Measurements from ENCODE around the gene TRIM58. TPM values are rescaled to one million over a fixed set of nuclear protein-coding genes. Genes with fewer than 3 reads are reported as not detected.

The TRIM58 gene
- total RNA-seq, 1 donor from 2014 or later = 4.2 TPM

GRCh38 chr1:247913786-247914185, 56.8 kb downstream of the TRIM58 start:
- TF ChIP-seq, protein P1, sequence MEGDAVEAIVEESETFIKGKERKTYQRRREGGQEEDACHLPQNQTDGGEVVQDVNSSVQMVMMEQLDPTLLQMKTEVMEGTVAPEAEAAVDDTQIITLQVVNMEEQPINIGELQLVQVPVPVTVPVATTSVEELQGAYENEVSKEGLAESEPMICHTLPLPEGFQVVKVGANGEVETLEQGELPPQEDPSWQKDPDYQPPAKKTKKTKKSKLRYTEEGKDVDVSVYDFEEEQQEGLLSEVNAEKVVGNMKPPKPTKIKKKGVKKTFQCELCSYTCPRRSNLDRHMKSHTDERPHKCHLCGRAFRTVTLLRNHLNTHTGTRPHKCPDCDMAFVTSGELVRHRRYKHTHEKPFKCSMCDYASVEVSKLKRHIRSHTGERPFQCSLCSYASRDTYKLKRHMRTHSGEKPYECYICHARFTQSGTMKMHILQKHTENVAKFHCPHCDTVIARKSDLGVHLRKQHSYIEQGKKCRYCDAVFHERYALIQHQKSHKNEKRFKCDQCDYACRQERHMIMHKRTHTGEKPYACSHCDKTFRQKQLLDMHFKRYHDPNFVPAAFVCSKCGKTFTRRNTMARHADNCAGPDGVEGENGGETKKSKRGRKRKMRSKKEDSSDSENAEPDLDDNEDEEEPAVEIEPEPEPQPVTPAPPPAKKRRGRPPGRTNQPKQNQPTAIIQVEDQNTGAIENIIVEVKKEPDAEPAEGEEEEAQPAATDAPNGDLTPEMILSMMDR (IDR thresholded peaks at IDR 0.05; ENCODE audit: insufficient read depth, low read length, poor library complexity, severe bottlenecking) = no peak
- Histone ChIP-seq H3K36me3 (ENCODE audit: control insufficient read depth, insufficient read depth, low read length) (no peaks in the 10 kb centered on the region), H3K4me3 (ENCODE audit: low read depth, low read length) (no peak overlapping the region), H3K27me3 (ENCODE audit: control insufficient read depth, insufficient read depth, low read length) (no peaks in the 10 kb centered on the region)
- DNase-seq (ENCODE audit: low read depth) = no peak

GRCh38 chr1:247914941-247915662, 58.1 kb downstream of the TRIM58 start:
- no peak for DNase-seq (ENCODE audit: low read depth)
- no peak overlapping the region for H3K4me3 ChIP-seq (ENCODE audit: low read depth, low read length)
- TF ChIP-seq, protein P1 (IDR thresholded peaks at IDR 0.05; ENCODE audit: insufficient read depth, low read length, poor library complexity, severe bottlenecking) = no peak
- no peaks in the 10 kb centered on the region for H3K36me3 ChIP-seq (ENCODE audit: control insufficient read depth, insufficient read depth, low read length)
- no peaks in the 10 kb centered on the region for H3K27me3 ChIP-seq (ENCODE audit: control insufficient read depth, insufficient read depth, low read length)

DNA sequence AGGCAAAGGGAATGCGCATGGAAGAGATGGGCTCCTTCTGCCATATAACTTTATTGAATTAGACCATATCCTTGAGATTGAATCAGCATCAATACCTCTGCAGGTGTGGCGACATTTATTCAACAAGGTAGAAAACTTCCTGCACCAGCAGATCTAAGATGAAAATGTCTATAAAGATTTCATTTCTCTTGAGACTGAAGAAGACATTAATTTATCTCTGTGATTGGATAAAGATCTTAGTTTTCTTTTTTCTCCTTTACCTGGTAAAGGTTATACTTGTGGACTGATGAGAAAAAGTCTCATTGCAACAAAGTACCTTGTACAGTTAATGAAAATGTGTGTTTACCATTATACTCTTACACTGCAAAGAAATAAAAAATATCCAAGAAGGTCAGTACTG, 63.0 kb downstream of the TRIM58 start, which contains the start of gene OR2T8:
Gene OR2T8, plus strand, starts transcription at position 301 of the 400 bp plus-strand sequence. CDS start 766 bp downstream, outside the sequence.
- Histone ChIP-seq H3K4me3 (ENCODE audit: low read depth, low read length) (no peak within 1 kb of the TSS), H3K36me3 (ENCODE audit: control insufficient read depth, insufficient read depth, low read length) (no peaks in the 10 kb centered on the region), H3K27me3 (ENCODE audit: control insufficient read depth, insufficient read depth, low read length) (no peaks in the 10 kb centered on the region)
- TF ChIP-seq, protein P1 (IDR thresholded peaks at IDR 0.05; ENCODE audit: insufficient read depth, low read length, poor library complexity, severe bottlenecking) = no peak
- DNase-seq (ENCODE audit: low read depth) = no peak

- TF ChIP-seq, protein P1 (IDR thresholded peaks at IDR 0.05; ENCODE audit: insufficient read depth, low read length, poor library complexity, severe bottlenecking) = no peak
- no peaks in the 10 kb centered on the region for H3K36me3 ChIP-seq (ENCODE audit: control insufficient read depth, insufficient read depth, low read length)
- H3K27me3 ChIP-seq (ENCODE audit: control insufficient read depth, insufficient read depth, low read length) = no peaks in the 10 kb centered on the region
- no peak for DNase-seq (ENCODE audit: low read depth)
- no peak overlapping the region for H3K4me3 ChIP-seq (ENCODE audit: low read depth, low read length)
These were observed 67.0 kb downstream of the TRIM58 start for GRCh38 chr1:247923941-247924340.

- H3K27me3 ChIP-seq (ENCODE audit: control insufficient read depth, insufficient read depth, low read length) = no peaks in the 10 kb centered on the region
- H3K36me3 ChIP-seq (ENCODE audit: control insufficient read depth, insufficient read depth, low read length) = no peaks in the 10 kb centered on the region
- H3K4me3 ChIP-seq (ENCODE audit: low read depth, low read length) = no peak within 1 kb of the TSS
- TF ChIP-seq, protein P1 (IDR thresholded peaks at IDR 0.05; ENCODE audit: insufficient read depth, low read length, poor library complexity, severe bottlenecking) = no peak
- DNase-seq (ENCODE audit: low read depth) = no peak
These were observed 67.9 kb downstream of the TRIM58 start, which contains the start of gene OR2AJ1 for GRCh38 chr1:247924868-247925267. TSS of gene OR2AJ1 (plus strand) at chr1:247924889. CDS start at chr1:247933769, 8,880 bp downstream.

Other genes starting within 250 kb of the TRIM58 start
- gene OR13G1, start 177.4 kb upstream of the TRIM58 start, total RNA-seq = not detected in 2 replicates
- gene OR6F1, start 140.5 kb upstream of the TRIM58 start, total RNA-seq = not detected in 2 replicates
- gene OR14K1, start 118.6 kb upstream of the TRIM58 start, total RNA-seq = not detected in 2 replicates
- not detected in 2 replicates for gene OR14A2, start 109.0 kb upstream of the TRIM58 start, total RNA-seq
- gene OR1C1, start 96.6 kb upstream of the TRIM58 start, total RNA-seq = not detected in 2 replicates
- not detected in 2 replicates for gene OR14A16, start 33.1 kb upstream of the TRIM58 start, total RNA-seq
- gene OR11L1, start 15.3 kb upstream of the TRIM58 start, total RNA-seq = not detected in 2 replicates
- gene OR2W3, start 38.4 kb downstream of the TRIM58 start, total RNA-seq = 1.0 and 1.8 TPM in 2 replicates
- gene OR2T8, start 63.1 kb downstream of the TRIM58 start, total RNA-seq = not detected in 2 replicates
- not detected in 2 replicates for gene OR2AJ1, start 67.7 kb downstream of the TRIM58 start, total RNA-seq
- not detected in 2 replicates for gene OR2L8, start 91.7 kb downstream of the TRIM58 start, total RNA-seq
- not detected in 2 replicates for gene OR2AK2, start 108.0 kb downstream of the TRIM58 start, total RNA-seq
- gene OR2L5, start 156.5 kb downstream of the TRIM58 start, total RNA-seq = not detected in 2 replicates
- gene OR2L2, start 172.9 kb downstream of the TRIM58 start, total RNA-seq = not detected in 2 replicates
- 0.08 TPM in 1 of 2 replicates, not detected in the other for gene OR2L3, start 189.6 kb downstream of the TRIM58 start, total RNA-seq
- not detected in 2 replicates for gene OR2L13, start 238.0 kb downstream of the TRIM58 start, total RNA-seq